WTC11 (cell line): Measurements from ENCODE around the gene FTL. TPM values are rescaled to one million over a fixed set of nuclear protein-coding genes. Genes with fewer than 3 reads are reported as not detected.

Experiments used
- ATAC-seq: fragments of 200-7000 bp; cut with Tn5 transposase; 2 replicates; pipeline ENCODE4 v1.10.0; 2021; ENCODE audit warnings: mild to moderate bottlenecking, moderate library complexity
- CTCF ChIA-PET: fragments of 300-600 bp; sonication (Branson Sonifier 250); formaldehyde crosslinking; loops from one replicate; lab custom pipeline; 2021; ENCODE audit warnings: antibody characterized with exemption; lab: Charles Lee
- POLR2A ChIA-PET: fragments of 350-600 bp; sonication (Branson Sonifier 250); formaldehyde crosslinking; loops from one replicate; lab custom pipeline; 2021; ENCODE audit warnings: antibody characterized with exemption; lab: Charles Lee
- DNase-seq: peaks from one replicate; pipeline ENCODE4 v3.0.0; 2021; ENCODE audit warnings: low spot score
- H3K27ac Mint-ChIP-seq: 2 replicates; pipeline ENCODE4 v1.8.0; 2021; ENCODE audit warnings: mixed read lengths
- H3K27me3 Mint-ChIP-seq: 2 replicates; pipeline ENCODE4 v1.8.0; 2021; ENCODE audit warnings: low read depth, mild to moderate bottlenecking, moderate library complexity, mixed read lengths
- H3K36me3 Mint-ChIP-seq: 2 replicates; pipeline ENCODE4 v1.8.0; 2021; ENCODE audit warnings: mixed read lengths
- H3K4me1 Mint-ChIP-seq: 2 replicates; pipeline ENCODE4 v1.8.0; 2022; ENCODE audit warnings: mixed read lengths
- H3K4me3 Mint-ChIP-seq: 2 replicates; pipeline ENCODE4 v1.8.0; 2021; ENCODE audit warnings: mild to moderate bottlenecking, moderate library complexity, mixed read lengths
- H3K9me3 Mint-ChIP-seq: 2 replicates; pipeline ENCODE4 v1.8.0; 2021; ENCODE audit warnings: mixed read lengths
- AFF4 ChIP-seq: sonication (generic); formaldehyde crosslinking; IDR thresholded peaks from 2 replicates; pipeline ENCODE4 v1.8.1; 2023; ENCODE audit warnings: mild to moderate bottlenecking, missing genetic modification reagents, borderline replicate concordance
- ESRRA ChIP-seq: sonication (generic); formaldehyde crosslinking; IDR thresholded peaks from 2 replicates; pipeline ENCODE4 v1.8.1; 2022; ENCODE audit warnings: mild to moderate bottlenecking, missing genetic modification reagents, borderline replicate concordance
- ETV6 ChIP-seq: sonication (generic); formaldehyde crosslinking; IDR thresholded peaks from 2 replicates; pipeline ENCODE4 v1.8.1; 2022; ENCODE audit warnings: mild to moderate bottlenecking, missing genetic modification reagents
- GRHL2 ChIP-seq: fragments of 250-450 bp; sonication (Bioruptor Pico); IDR thresholded peaks from 2 replicates; pipeline ENCODE4 v1.8.0; 2022; ENCODE audit warnings: mild to moderate bottlenecking, moderate library complexity; ENCODE audit not compliant: insufficient replicate concordance, severe bottlenecking
- HMGA2 ChIP-seq: fragments of 250-450 bp; sonication (Bioruptor Pico); IDR thresholded peaks from 2 replicates; pipeline ENCODE4 v1.4.0; 2021; ENCODE audit warnings: mild to moderate bottlenecking, moderate library complexity
- JAZF1 ChIP-seq: fragments of 250-450 bp; sonication (Bioruptor Pico); IDR thresholded peaks from 2 replicates; pipeline ENCODE4 v1.9.0; 2021; ENCODE audit warnings: moderate library complexity, mild to moderate bottlenecking, inconsistent platforms
- JUN ChIP-seq: sonication (generic); formaldehyde crosslinking; IDR thresholded peaks from 2 replicates; pipeline ENCODE4 v1.8.0; 2023; ENCODE audit warnings: mild to moderate bottlenecking, missing genetic modification reagents
- MAX ChIP-seq: sonication (generic); formaldehyde crosslinking; IDR thresholded peaks from 2 replicates; pipeline ENCODE4 v1.8.0; 2022; ENCODE audit warnings: mild to moderate bottlenecking, missing genetic modification reagents
- MLX ChIP-seq: sonication (generic); formaldehyde crosslinking; IDR thresholded peaks from 2 replicates; pipeline ENCODE4 v1.8.1; 2023; ENCODE audit warnings: mild to moderate bottlenecking, missing genetic modification reagents, moderate library complexity
- SMAD4 ChIP-seq: sonication (generic); formaldehyde crosslinking; IDR thresholded peaks from 2 replicates; pipeline ENCODE4 v1.8.0; 2022; ENCODE audit warnings: mild to moderate bottlenecking, missing genetic modification reagents
- TCF7 ChIP-seq: sonication (generic); formaldehyde crosslinking; IDR thresholded peaks from 2 replicates; pipeline ENCODE4 v1.8.0; 2022; ENCODE audit warnings: mild to moderate bottlenecking, low read depth, missing genetic modification reagents, moderate library complexity
- TP53 ChIP-seq: sonication (generic); formaldehyde crosslinking; IDR thresholded peaks from 2 replicates; pipeline ENCODE4 v1.8.1; 2023; ENCODE audit warnings: mild to moderate bottlenecking, missing genetic modification reagents
- ZNF425 ChIP-seq: fragments of 250-450 bp; sonication (Bioruptor Pico); conservative IDR thresholded peaks from 2 replicates; pipeline ENCODE4 v1.9.0; 2021; ENCODE audit warnings: mild to moderate bottlenecking
- total RNA-seq: library from RNA; stranded (reverse); gene quantifications from 3 replicates; pipeline ENCODE4 v1.2.3, GENCODE V29; 2021
- TF ChIP-seq, protein P1 (sequence below): sonication (generic); formaldehyde crosslinking; IDR thresholded peaks from 2 replicates; pipeline ENCODE4 v1.8.0; 2023; ENCODE audit warnings: mild to moderate bottlenecking, missing genetic modification reagents
- TF ChIP-seq, protein P2 (sequence below): sonication (generic); formaldehyde crosslinking; IDR thresholded peaks from 2 replicates; pipeline ENCODE4 v1.8.1; 2022; ENCODE audit warnings: mild to moderate bottlenecking, missing genetic modification reagents, moderate library complexity, borderline replicate concordance
- TF ChIP-seq, protein P3 (sequence below): sonication (generic); formaldehyde crosslinking; IDR thresholded peaks from 2 replicates; pipeline ENCODE4 v1.8.1; 2023; ENCODE audit warnings: mild to moderate bottlenecking, missing genetic modification reagents, moderate library complexity
- TF ChIP-seq, protein P4 (sequence below): sonication (generic); formaldehyde crosslinking; IDR thresholded peaks from 2 replicates; pipeline ENCODE4 v1.8.1; 2022; ENCODE audit warnings: mild to moderate bottlenecking, moderate library complexity, missing genetic modification reagents
- TF ChIP-seq, protein P5 (sequence below): sonication (generic); formaldehyde crosslinking; IDR thresholded peaks from 2 replicates; pipeline ENCODE4 v1.8.0; 2022; ENCODE audit warnings: mild to moderate bottlenecking, missing genetic modification reagents
- TF ChIP-seq, protein P6 (sequence below): sonication (generic); formaldehyde crosslinking; IDR thresholded peaks from 2 replicates; pipeline ENCODE4 v1.8.1; 2023; ENCODE audit warnings: mild to moderate bottlenecking, missing genetic modification reagents

Gene FTL
- total RNA-seq, 1 experiment from 2014 or later: 1,061 TPM

DNA sequence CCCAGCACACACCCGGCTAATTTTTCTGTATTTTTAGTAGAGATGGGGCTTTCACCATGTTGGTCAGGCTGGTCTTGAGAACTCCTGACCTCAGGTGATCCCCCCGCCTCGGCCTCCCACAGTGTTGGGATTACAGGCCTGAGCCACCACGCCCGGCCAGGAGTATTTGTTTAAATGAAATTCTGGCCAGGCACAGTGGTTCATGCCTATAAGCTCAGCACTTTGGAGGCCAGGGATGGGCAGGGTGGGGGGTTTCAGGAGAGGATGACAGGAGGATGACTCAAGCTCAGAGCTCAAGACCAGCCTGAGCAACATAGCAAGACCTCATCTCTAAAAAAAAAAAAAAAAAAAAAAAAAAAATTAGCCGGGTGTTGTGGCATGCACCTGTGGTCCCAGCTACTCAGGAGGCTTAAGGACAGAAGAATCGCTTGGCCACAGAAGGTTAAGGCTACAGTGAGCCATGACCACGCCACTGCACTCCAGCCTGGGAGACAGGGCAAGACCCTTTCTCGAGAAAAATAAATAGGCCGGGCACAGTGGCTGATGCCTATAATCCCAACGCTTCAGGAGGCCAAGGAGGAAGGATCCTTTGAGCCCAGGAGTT is 39.8 kb upstream of the FTL start:
- ATAC-seq: no peak
- H3K4me3 Mint-ChIP-seq: no peak overlapping the region
- peaks cover 8% of the 10 kb centered on the region; the same call in 1 of the 2 replicates for H3K27me3 Mint-ChIP-seq
- POLR2A ChIA-PET: interaction anchor here (0.7 kb wide), 2 partner anchors 130 to 230 kb away, joined by 5 to 6 read pairs; no protein-coding TSS in a partner anchor
- peaks cover 8% of the 10 kb centered on the region for H3K36me3 Mint-ChIP-seq
- CTCF ChIA-PET: interaction anchor here (0.7 to 1.7 kb wide), 5 partner anchors 25 to 172 kb away, joined by 3 to 7 read pairs (median 4); partner anchors contain the start of genes NUCB1 and RUVBL2
- DNase-seq: no peak
- no peak overlapping the region for H3K27ac Mint-ChIP-seq
- H3K4me1 Mint-ChIP-seq: no peaks in the 10 kb centered on the region
- no peaks in the 10 kb centered on the region for H3K9me3 Mint-ChIP-seq
- TF ChIP-seq MAX (CRISPR knock-in tag) (no peak), JUN (CRISPR knock-in tag) (no peak), ZNF425 (no peak), ESRRA (CRISPR knock-in tag) (no peak), TCF7 (CRISPR knock-in tag) (no peak), TP53 (CRISPR knock-in tag) (no peak), MLX (no peak), SMAD4 (CRISPR knock-in tag) (no peak), ETV6 (CRISPR knock-in tag) (no peak), AFF4 (CRISPR knock-in tag) (no peak), GRHL2 (CRISPR knock-in tag) (no peak), JAZF1 (CRISPR knock-in tag) (no peak), HMGA2 (CRISPR knock-in tag) (no peak)
- TF ChIP-seq, protein P1, sequence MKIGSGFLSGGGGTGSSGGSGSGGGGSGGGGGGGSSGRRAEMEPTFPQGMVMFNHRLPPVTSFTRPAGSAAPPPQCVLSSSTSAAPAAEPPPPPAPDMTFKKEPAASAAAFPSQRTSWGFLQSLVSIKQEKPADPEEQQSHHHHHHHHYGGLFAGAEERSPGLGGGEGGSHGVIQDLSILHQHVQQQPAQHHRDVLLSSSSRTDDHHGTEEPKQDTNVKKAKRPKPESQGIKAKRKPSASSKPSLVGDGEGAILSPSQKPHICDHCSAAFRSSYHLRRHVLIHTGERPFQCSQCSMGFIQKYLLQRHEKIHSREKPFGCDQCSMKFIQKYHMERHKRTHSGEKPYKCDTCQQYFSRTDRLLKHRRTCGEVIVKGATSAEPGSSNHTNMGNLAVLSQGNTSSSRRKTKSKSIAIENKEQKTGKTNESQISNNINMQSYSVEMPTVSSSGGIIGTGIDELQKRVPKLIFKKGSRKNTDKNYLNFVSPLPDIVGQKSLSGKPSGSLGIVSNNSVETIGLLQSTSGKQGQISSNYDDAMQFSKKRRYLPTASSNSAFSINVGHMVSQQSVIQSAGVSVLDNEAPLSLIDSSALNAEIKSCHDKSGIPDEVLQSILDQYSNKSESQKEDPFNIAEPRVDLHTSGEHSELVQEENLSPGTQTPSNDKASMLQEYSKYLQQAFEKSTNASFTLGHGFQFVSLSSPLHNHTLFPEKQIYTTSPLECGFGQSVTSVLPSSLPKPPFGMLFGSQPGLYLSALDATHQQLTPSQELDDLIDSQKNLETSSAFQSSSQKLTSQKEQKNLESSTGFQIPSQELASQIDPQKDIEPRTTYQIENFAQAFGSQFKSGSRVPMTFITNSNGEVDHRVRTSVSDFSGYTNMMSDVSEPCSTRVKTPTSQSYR (CRISPR knock-in tag): no peak
- TF ChIP-seq, protein P2, sequence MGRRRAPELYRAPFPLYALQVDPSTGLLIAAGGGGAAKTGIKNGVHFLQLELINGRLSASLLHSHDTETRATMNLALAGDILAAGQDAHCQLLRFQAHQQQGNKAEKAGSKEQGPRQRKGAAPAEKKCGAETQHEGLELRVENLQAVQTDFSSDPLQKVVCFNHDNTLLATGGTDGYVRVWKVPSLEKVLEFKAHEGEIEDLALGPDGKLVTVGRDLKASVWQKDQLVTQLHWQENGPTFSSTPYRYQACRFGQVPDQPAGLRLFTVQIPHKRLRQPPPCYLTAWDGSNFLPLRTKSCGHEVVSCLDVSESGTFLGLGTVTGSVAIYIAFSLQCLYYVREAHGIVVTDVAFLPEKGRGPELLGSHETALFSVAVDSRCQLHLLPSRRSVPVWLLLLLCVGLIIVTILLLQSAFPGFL (CRISPR knock-in tag): no peak
- TF ChIP-seq, protein P3, sequence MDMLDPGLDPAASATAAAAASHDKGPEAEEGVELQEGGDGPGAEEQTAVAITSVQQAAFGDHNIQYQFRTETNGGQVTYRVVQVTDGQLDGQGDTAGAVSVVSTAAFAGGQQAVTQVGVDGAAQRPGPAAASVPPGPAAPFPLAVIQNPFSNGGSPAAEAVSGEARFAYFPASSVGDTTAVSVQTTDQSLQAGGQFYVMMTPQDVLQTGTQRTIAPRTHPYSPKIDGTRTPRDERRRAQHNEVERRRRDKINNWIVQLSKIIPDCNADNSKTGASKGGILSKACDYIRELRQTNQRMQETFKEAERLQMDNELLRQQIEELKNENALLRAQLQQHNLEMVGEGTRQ (CRISPR knock-in tag): no peak
- TF ChIP-seq, protein P4, sequence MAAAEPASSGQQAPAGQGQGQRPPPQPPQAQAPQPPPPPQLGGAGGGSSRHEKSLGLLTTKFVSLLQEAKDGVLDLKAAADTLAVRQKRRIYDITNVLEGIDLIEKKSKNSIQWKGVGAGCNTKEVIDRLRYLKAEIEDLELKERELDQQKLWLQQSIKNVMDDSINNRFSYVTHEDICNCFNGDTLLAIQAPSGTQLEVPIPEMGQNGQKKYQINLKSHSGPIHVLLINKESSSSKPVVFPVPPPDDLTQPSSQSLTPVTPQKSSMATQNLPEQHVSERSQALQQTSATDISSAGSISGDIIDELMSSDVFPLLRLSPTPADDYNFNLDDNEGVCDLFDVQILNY (CRISPR knock-in tag): no peak
- TF ChIP-seq, protein P5, sequence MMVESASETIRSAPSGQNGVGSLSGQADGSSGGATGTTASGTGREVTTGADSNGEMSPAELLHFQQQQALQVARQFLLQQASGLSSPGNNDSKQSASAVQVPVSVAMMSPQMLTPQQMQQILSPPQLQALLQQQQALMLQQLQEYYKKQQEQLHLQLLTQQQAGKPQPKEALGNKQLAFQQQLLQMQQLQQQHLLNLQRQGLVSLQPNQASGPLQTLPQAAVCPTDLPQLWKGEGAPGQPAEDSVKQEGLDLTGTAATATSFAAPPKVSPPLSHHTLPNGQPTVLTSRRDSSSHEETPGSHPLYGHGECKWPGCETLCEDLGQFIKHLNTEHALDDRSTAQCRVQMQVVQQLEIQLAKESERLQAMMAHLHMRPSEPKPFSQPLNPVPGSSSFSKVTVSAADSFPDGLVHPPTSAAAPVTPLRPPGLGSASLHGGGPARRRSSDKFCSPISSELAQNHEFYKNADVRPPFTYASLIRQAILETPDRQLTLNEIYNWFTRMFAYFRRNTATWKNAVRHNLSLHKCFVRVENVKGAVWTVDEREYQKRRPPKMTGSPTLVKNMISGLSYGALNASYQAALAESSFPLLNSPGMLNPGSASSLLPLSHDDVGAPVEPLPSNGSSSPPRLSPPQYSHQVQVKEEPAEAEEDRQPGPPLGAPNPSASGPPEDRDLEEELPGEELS (CRISPR knock-in tag): no peak
- TF ChIP-seq, protein P6, sequence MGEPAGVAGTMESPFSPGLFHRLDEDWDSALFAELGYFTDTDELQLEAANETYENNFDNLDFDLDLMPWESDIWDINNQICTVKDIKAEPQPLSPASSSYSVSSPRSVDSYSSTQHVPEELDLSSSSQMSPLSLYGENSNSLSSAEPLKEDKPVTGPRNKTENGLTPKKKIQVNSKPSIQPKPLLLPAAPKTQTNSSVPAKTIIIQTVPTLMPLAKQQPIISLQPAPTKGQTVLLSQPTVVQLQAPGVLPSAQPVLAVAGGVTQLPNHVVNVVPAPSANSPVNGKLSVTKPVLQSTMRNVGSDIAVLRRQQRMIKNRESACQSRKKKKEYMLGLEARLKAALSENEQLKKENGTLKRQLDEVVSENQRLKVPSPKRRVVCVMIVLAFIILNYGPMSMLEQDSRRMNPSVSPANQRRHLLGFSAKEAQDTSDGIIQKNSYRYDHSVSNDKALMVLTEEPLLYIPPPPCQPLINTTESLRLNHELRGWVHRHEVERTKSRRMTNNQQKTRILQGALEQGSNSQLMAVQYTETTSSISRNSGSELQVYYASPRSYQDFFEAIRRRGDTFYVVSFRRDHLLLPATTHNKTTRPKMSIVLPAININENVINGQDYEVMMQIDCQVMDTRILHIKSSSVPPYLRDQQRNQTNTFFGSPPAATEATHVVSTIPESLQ: no peak
